CD4-positive, alpha-beta T cell treated with Interleukin-4 for 1 hour (primary cell): Measurements from ENCODE around the gene TLX2.

Source experiments
- DNase-seq, 2 donors: peaks; one replicate each; pipeline ENCODE4 v3.0.0-alpha.2; 2020 to 2022

The TLX2 gene

GRCh38 chr2:74513605-74514367 lies 464 bp upstream of the TLX2 start:
- DNase-seq, result peak in 1 of 2 donors; percentile 34

GRCh38 chr2:74515271-74515980 lies 1.2 kb downstream of the TLX2 start:
- DNase-seq, result no peak

GRCh38 chr2:74515981-74516633 lies 1.9 kb downstream of the TLX2 start:
- peak; percentile 80 for DNase-seq

- no peak for DNase-seq
Observed at GRCh38 chr2:74516650-74517049, 2.4 kb downstream of the TLX2 start.

- DNase-seq, result no peak
Observed at GRCh38 chr2:74522516-74522915, 8.3 kb downstream of the TLX2 start.

GRCh38 chr2:74524005-74524404 lies 9.8 kb downstream of the TLX2 start:
- no peak for DNase-seq

GRCh38 chr2:74524955-74525716 lies 10.9 kb downstream of the TLX2 start:
- no peak for DNase-seq

GRCh38 chr2:74525717-74526648 lies 11.7 kb downstream of the TLX2 start, which contains the start of gene DQX1:
TSS of gene DQX1 (minus strand) at chr2:74526231. CDS start at chr2:74525729, 502 bp downstream.
- peak; percentile 51 to 68 for DNase-seq

- no peak for DNase-seq
Observed at GRCh38 chr2:74526649-74527230, 12.5 kb downstream of the TLX2 start.

- no peak for DNase-seq
Observed at GRCh38 chr2:74527741-74528140, 13.5 kb downstream of the TLX2 start.

- DNase-seq, result no peak
Observed at GRCh38 chr2:74528600-74529356, 14.5 kb downstream of the TLX2 start.

- DNase-seq, result peak; percentile 90 to 95
Observed at GRCh38 chr2:74529357-74530238, 15.3 kb downstream of the TLX2 start, which contains the start of the genes AUP1 and HTRA2. TSS of gene AUP1 (minus strand) at chr2:74529706. CDS start at chr2:74529629, 77 bp downstream. TSS of gene HTRA2 (plus strand) at chr2:74529933. CDS start at chr2:74530007, 74 bp downstream.

- DNase-seq, result peak; percentile 68 to 70
Observed at GRCh38 chr2:74530239-74531187, 16.3 kb downstream of the TLX2 start.

- no peak for DNase-seq
Observed at GRCh38 chr2:74531666-74532065, 17.4 kb downstream of the TLX2 start.

GRCh38 chr2:74532222-74532621 lies 18.0 kb downstream of the TLX2 start:
- DNase-seq, result peak in 1 of 2 donors; percentile 66

GRCh38 chr2:74533464-74533863 lies 19.2 kb downstream of the TLX2 start:
- no peak for DNase-seq

- no peak for DNase-seq
Observed at GRCh38 chr2:74534411-74534810, 20.2 kb downstream of the TLX2 start.

- no peak for DNase-seq
Observed at GRCh38 chr2:74535440-74535965, 21.3 kb downstream of the TLX2 start.
